Lung (tissue), 12 donors: Measurements from ENCODE around the gene SMIM20. TPM values are rescaled to one million over a fixed set of nuclear protein-coding genes. Genes with fewer than 3 reads are reported as not detected.
"Not testable (repeated sequence)": the region's sequence is repeated elsewhere in the genome, so short reads cannot be mapped to it uniquely, and the experiment has no call there.

Experiments used
- ATAC-seq: fragments of 200-7000 bp; cut with Tn5 transposase; one replicate; pipeline ENCODE4 v1.9.1; 2020; ENCODE audit warnings: moderate number of reproducible peaks; ENCODE audit not compliant: insufficient read depth, low FRiP score
- DNase-seq, 3 donors: peaks; one replicate each; pipeline ENCODE4 v3.0.0-alpha.2; 2013 to 2017
- H3K27ac ChIP-seq, 2 donors: one replicate each; pipeline ENCODE4 v1.5.1; 2013; ENCODE audit warnings: mild to moderate bottlenecking in 2 of 2, moderate library complexity in 2 of 2, control low read depth in 1 of 2, inconsistent platforms in 1 of 2, low read depth in 1 of 2, low read length in 1 of 2
- H3K27me3 ChIP-seq, 3 donors: one replicate each; pipeline ENCODE4 v1.5.1; 2013; ENCODE audit warnings: low read length in 2 of 3; ENCODE audit not compliant: control insufficient read depth in 3 of 3, insufficient read depth in 3 of 3
- H3K36me3 ChIP-seq, 4 donors: one replicate each; pipeline ENCODE4 v1.5.1; 2013; ENCODE audit warnings: low read length in 4 of 4, mild to moderate bottlenecking in 1 of 4, moderate library complexity in 1 of 4; ENCODE audit not compliant: control insufficient read depth in 4 of 4, insufficient read depth in 4 of 4
- H3K4me1 ChIP-seq, 5 donors: one replicate each; pipeline ENCODE4 v1.5.1; 2013; ENCODE audit warnings: low read length in 5 of 5, mild to moderate bottlenecking in 2 of 5, moderate library complexity in 1 of 5; ENCODE audit not compliant: control insufficient read depth in 5 of 5, insufficient read depth in 5 of 5
- H3K4me3 ChIP-seq: one replicate; pipeline ENCODE4 v1.5.1; 2013; ENCODE audit warnings: mild to moderate bottlenecking, control low read depth, moderate library complexity
- H3K9ac ChIP-seq, 2 donors: one replicate each; pipeline ENCODE4 v1.5.1; 2013; ENCODE audit warnings: low read length in 2 of 2, control low read depth in 1 of 2; ENCODE audit not compliant: insufficient read depth in 1 of 2
- H3K9me3 ChIP-seq, 4 donors: one replicate each; pipeline ENCODE4 v1.5.1; 2013; ENCODE audit warnings: low read length in 3 of 4, mild to moderate bottlenecking in 1 of 4, moderate library complexity in 1 of 4; ENCODE audit not compliant: control insufficient read depth in 4 of 4, insufficient read depth in 3 of 4
- CTCF ChIP-seq: IDR thresholded peaks from 2 replicates; pipeline ENCODE4 v1.5.1; 2012; ENCODE audit warnings: mild to moderate bottlenecking; ENCODE audit errors: control extremely low read depth, extremely low read depth
- WGBS, 2 donors: extraction: QIAGEN DNeasy Blood & Tissue Kit; methylation state at CpG; one replicate each; pipeline ENCODE4 v1.1.7; 2013; 5-methylcytosine and 5-hydroxymethylcytosine counted together
- polyA plus RNA-seq, 2 donors: library from polyadenylated mRNA; stranded (reverse); fragments of 200-250 nt; gene quantifications; one replicate each; pipeline ENCODE4 v1.2.1, GENCODE V29; 2013
- total RNA-seq, 2 donors: library from RNA; depleted of rRNA in 1 of 2; stranded (reverse); fragments of >200 nt in 1 of 2; gene quantifications; one replicate each; pipeline ENCODE4 v1.2.1, GENCODE V29; 2014 to 2021
- donor health status: control.
- donor health status: control.
- donor health status: Bipolar disorder and iron deficiency.
- donor health status: healthy.
- donor health status: DM: yes; HTN: yes; CAD: no.

SMIM20 gene
- total and polyA plus RNA-seq, 4 donors: 21.9 to 30.7 (median 26.8) TPM

GRCh38 chr4:25905371-25905770, 8.6 kb upstream of the SMIM20 start:
- WGBS, 2 donors: 94% methylated on average over 4 of the region's 4 CpGs
- Histone ChIP-seq H3K4me1 (peaks cover 0 to 5% (median 0%) of the 10 kb centered on the region in 5 donors), H3K4me3 (no peak overlapping the region), H3K27me3 (no peaks in the 10 kb centered on the region), H3K9me3 (no peaks in the 10 kb centered on the region), H3K27ac (no peak overlapping the region), H3K9ac (no peak overlapping the region), H3K36me3 (no peaks in the 10 kb centered on the region)
- DNase-seq: no peak
- no peak for TF ChIP-seq CTCF
- ATAC-seq: no peak

GRCh38 chr4:25906113-25906512, 7.9 kb upstream of the SMIM20 start:
- not testable (repeated sequence) for H3K9me3 ChIP-seq, H3K36me3 ChIP-seq, H3K4me1 ChIP-seq, H3K27me3 ChIP-seq, H3K9ac ChIP-seq, DNase-seq, H3K27ac ChIP-seq, ATAC-seq, H3K4me3 ChIP-seq
- 97 to 98% methylated on average over 11 of the region's 11 CpGs for WGBS, 2 donors

GRCh38 chr4:25908491-25908901, 5.5 kb upstream of the SMIM20 start:
- no peak for TF ChIP-seq CTCF
- no peak overlapping the region for H3K27ac ChIP-seq
- no peak overlapping the region for H3K4me3 ChIP-seq
- no peaks in the 10 kb centered on the region for H3K36me3 ChIP-seq
- H3K4me1 ChIP-seq: peaks cover 0 to 8% (median 6%) of the 10 kb centered on the region in 5 donors
- H3K9me3 ChIP-seq: no peaks in the 10 kb centered on the region
- 54 to 56% methylated on average over 5 of the region's 5 CpGs for WGBS, 2 donors
- H3K27me3 ChIP-seq: no peaks in the 10 kb centered on the region
- ATAC-seq: no peak
- H3K9ac ChIP-seq: no peak overlapping the region
- no peak for DNase-seq

- 80 to 89% methylated on average over 6 of the region's 6 CpGs for WGBS, 2 donors
- no peak overlapping the region for H3K27ac ChIP-seq
- ATAC-seq (no peak), DNase-seq (no peak)
- H3K9ac ChIP-seq: no peak overlapping the region
- no peaks in the 10 kb centered on the region for H3K27me3 ChIP-seq
- H3K4me3 ChIP-seq: no peak overlapping the region
- no peaks in the 10 kb centered on the region for H3K36me3 ChIP-seq
- H3K9me3 ChIP-seq: no peaks in the 10 kb centered on the region
- no peak for TF ChIP-seq CTCF
- peaks cover 3 to 15% (median 6%) of the 10 kb centered on the region in 5 donors for H3K4me1 ChIP-seq
Measured at GRCh38 chr4:25911356-25911755, 2.7 kb upstream of the SMIM20 start.
